Neuronal stem cell (in vitro differentiated cells): ENCODE results near the gene PHF14.

Source experiments
- DNase-seq: peaks from one replicate; pipeline ENCODE4 v3.0.0-alpha.2; 2013; ENCODE audit warnings: low spot score
- H2AFZ ChIP-seq: one replicate; pipeline ENCODE4 v1.6.1; 2013; ENCODE audit warnings: mild to moderate bottlenecking, low read length, inconsistent platforms
- H2AK5ac ChIP-seq: 2 replicates; pipeline ENCODE4 v1.6.1; 2013; ENCODE audit warnings: low read depth, mild to moderate bottlenecking, inconsistent platforms, low read length, moderate library complexity, mixed read lengths
- H2BK120ac ChIP-seq: 2 replicates; pipeline ENCODE4 v1.6.1; 2013; ENCODE audit warnings: low read depth, mild to moderate bottlenecking, inconsistent platforms, low read length, moderate library complexity, mixed read lengths
- H2BK12ac ChIP-seq: one replicate; pipeline ENCODE4 v1.6.1; 2013; ENCODE audit warnings: low read length, inconsistent platforms
- H2BK15ac ChIP-seq: 2 replicates; pipeline ENCODE4 v1.6.1; 2013; ENCODE audit warnings: mild to moderate bottlenecking, low read length, inconsistent platforms, mixed read lengths
- H2BK5ac ChIP-seq: one replicate; pipeline ENCODE4 v1.6.1; 2013; ENCODE audit warnings: inconsistent platforms, mild to moderate bottlenecking, low read length, moderate library complexity
- H3K14ac ChIP-seq: one replicate; pipeline ENCODE4 v1.6.1; 2013; ENCODE audit warnings: low read length, inconsistent platforms
- H3K18ac ChIP-seq: 2 replicates; pipeline ENCODE4 v1.6.1; 2013; ENCODE audit warnings: low read length, inconsistent platforms
- H3K23ac ChIP-seq: 2 replicates; pipeline ENCODE4 v1.6.1; 2013; ENCODE audit warnings: low read depth, mild to moderate bottlenecking, mixed read lengths, low read length, inconsistent platforms; ENCODE audit not compliant: poor library complexity
- H3K27ac ChIP-seq: replicated peaks from 3 replicates; pipeline ENCODE4 v1.5.1; 2013; ENCODE audit warnings: low read length, inconsistent platforms
- H3K27me3 ChIP-seq, 3 experiments: 2 replicates each; pipeline ENCODE4 v1.6.1; 2013; ENCODE audit warnings: low read length in 3 of 3, mild to moderate bottlenecking in 2 of 3, inconsistent platforms in 1 of 3, low read depth in 1 of 3, mixed read lengths in 1 of 3, moderate library complexity in 1 of 3; ENCODE audit not compliant: control insufficient read depth in 3 of 3, insufficient read depth in 3 of 3
- H3K36me3 ChIP-seq, 2 donors: replicated peaks in 1 of 2; 2 replicates each; pipeline ENCODE4 v1.6.1; 2013; ENCODE audit warnings: low read length in 2 of 2; ENCODE audit not compliant: control insufficient read depth in 2 of 2, insufficient read depth in 2 of 2
- H3K4ac ChIP-seq: 2 replicates; pipeline ENCODE4 v1.6.1; 2013; ENCODE audit warnings: inconsistent platforms, mild to moderate bottlenecking, low read length, moderate library complexity
- H3K4me1 ChIP-seq, 2 donors: 1 replicate in 1 of 2; 2 replicates in 1 of 2; pipeline ENCODE4 v1.6.1; 2013; ENCODE audit warnings: low read length in 2 of 2, low read depth in 1 of 2; ENCODE audit not compliant: control insufficient read depth in 2 of 2, insufficient read depth in 1 of 2
- H3K4me2 ChIP-seq: one replicate; pipeline ENCODE4 v1.6.1; 2013; ENCODE audit warnings: mild to moderate bottlenecking, low read length, inconsistent platforms; ENCODE audit not compliant: insufficient read depth, poor library complexity, severe bottlenecking
- H3K4me3 ChIP-seq, 2 donors: 2 replicates each; pipeline ENCODE4 v1.5.1; 2013; ENCODE audit warnings: low read length in 2 of 2, mild to moderate bottlenecking in 2 of 2, inconsistent platforms in 1 of 2, moderate library complexity in 1 of 2
- H3K79me1 ChIP-seq: one replicate; pipeline ENCODE4 v1.6.1; 2013; ENCODE audit warnings: low read depth, mild to moderate bottlenecking, inconsistent platforms, low read length, moderate library complexity
- H3K9ac ChIP-seq: one replicate; pipeline ENCODE4 v1.6.1; 2013; ENCODE audit warnings: mild to moderate bottlenecking, low read depth, low read length, inconsistent platforms; ENCODE audit not compliant: poor library complexity
- H3K9me3 ChIP-seq, 2 donors: replicated peaks in 1 of 2; 2 replicates each; pipeline versions ENCODE3 to v1.6.1; 2013; ENCODE audit warnings: low read length in 2 of 2, mild to moderate bottlenecking in 2 of 2, inconsistent platforms in 1 of 2, low read depth in 1 of 2, mixed read lengths in 1 of 2, moderate library complexity in 1 of 2; ENCODE audit not compliant: control insufficient read depth in 2 of 2, insufficient read depth in 1 of 2
- H4K8ac ChIP-seq: one replicate; pipeline ENCODE4 v1.6.1; 2013; ENCODE audit warnings: low read depth, mild to moderate bottlenecking, inconsistent platforms, low read length, moderate library complexity
- H4K91ac ChIP-seq: one replicate; pipeline ENCODE4 v1.6.1; 2013; ENCODE audit warnings: low read length, low read depth, mild to moderate bottlenecking, inconsistent platforms; ENCODE audit not compliant: poor library complexity
- WGBS, 2 donors: extraction: QIAGEN DNeasy Blood & Tissue Kit; methylation state at CpG; one replicate each; pipeline ENCODE4 v1.1.7; 2013; ENCODE audit warnings: missing lambda C conversion rate in 2 of 2, mixed read lengths in 1 of 2; ENCODE audit not compliant: insufficient read length in 2 of 2, insufficient replicate concordance in 1 of 2; ENCODE audit errors: extremely low coverage in 2 of 2; 5-methylcytosine and 5-hydroxymethylcytosine counted together

PHF14 gene

GRCh38 chr7:11213266-11213665, 239.6 kb downstream of the PHF14 start:
- Histone ChIP-seq H3K14ac (no peak overlapping the region), H2AFZ (no peak overlapping the region), H3K36me3 (no peaks in the 10 kb centered on the region), H3K4me1 (no peaks in the 10 kb centered on the region), H3K9me3 (no peaks in the 10 kb centered on the region), H3K4me2 (no peak overlapping the region), H2BK5ac (no peak overlapping the region), H3K27ac (no peak overlapping the region), H2AK5ac (no peak overlapping the region), H3K4me3 (no peak overlapping the region), H3K79me1 (no peaks in the 10 kb centered on the region), H3K9ac (no peak overlapping the region), H2BK15ac (no peak overlapping the region), H4K8ac (no peak overlapping the region), H3K4ac (no peak overlapping the region), H2BK120ac (no peak overlapping the region), H2BK12ac (no peak overlapping the region), H3K27me3 (no peaks in the 10 kb centered on the region), H3K23ac (no peak overlapping the region), H4K91ac (no peak overlapping the region), H3K18ac (no peak overlapping the region)
- no CpG with 5 or more reads among the region's 1 CpG for WGBS, 2 donors
- DNase-seq, result no peak

DNA sequence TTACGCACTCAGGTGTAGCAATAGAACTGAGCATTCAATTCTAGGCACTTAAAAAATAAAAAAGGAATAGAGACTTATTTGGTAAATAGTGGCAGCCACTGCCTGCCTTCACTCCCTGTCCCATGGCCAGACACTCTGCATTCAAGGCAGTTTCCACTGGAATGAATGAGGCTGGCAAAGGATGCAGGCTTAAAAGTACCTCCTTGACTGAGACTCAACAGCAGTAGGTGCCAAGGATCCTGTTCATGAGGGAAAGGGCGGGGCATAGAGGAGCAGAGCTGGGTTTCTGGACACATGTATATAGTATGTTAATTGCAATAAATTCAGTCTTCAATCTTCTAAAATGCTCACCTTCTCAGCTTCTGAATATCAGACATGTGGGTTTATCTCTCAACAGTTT, 242.6 kb downstream of the PHF14 start:
- H3K23ac ChIP-seq, result no peak overlapping the region
- no peak overlapping the region for H3K4me3 ChIP-seq
- no peaks in the 10 kb centered on the region for H3K36me3 ChIP-seq
- H3K4ac ChIP-seq, result no peak overlapping the region
- H2BK15ac ChIP-seq, result no peak overlapping the region
- no peaks in the 10 kb centered on the region for H3K79me1 ChIP-seq
- no peak overlapping the region for H2BK12ac ChIP-seq
- no peak overlapping the region for H4K91ac ChIP-seq
- WGBS, 2 donors, result no CpG with 5 or more reads among the region's 2 CpGs
- peak overlapping the region; percentile 42 for H3K18ac ChIP-seq
- no peaks in the 10 kb centered on the region for H3K4me1 ChIP-seq
- DNase-seq, result no peak
- H3K27me3 ChIP-seq, result no peaks in the 10 kb centered on the region
- no peak overlapping the region for H3K14ac ChIP-seq
- H2AK5ac ChIP-seq, result no peak overlapping the region
- H3K4me2 ChIP-seq, result no peak overlapping the region
- no peak overlapping the region for H2BK5ac ChIP-seq
- no peak overlapping the region for H2AFZ ChIP-seq
- no peak overlapping the region for H3K9ac ChIP-seq
- H3K27ac ChIP-seq, result no peak overlapping the region
- no peak overlapping the region for H4K8ac ChIP-seq
- no peak overlapping the region for H2BK120ac ChIP-seq
- H3K9me3 ChIP-seq, result peaks cover 0 to 3% of the 10 kb centered on the region in 2 donors

- Histone ChIP-seq H3K23ac (no peak overlapping the region), H3K4me2 (no peak overlapping the region)
- no CpG with 5 or more reads among the region's 6 CpGs for WGBS, 2 donors
These were observed 244.3 kb downstream of the PHF14 start for GRCh38 chr7:11217848-11218565.

More at GRCh38 chr7:11217848-11218565, 244.3 kb downstream of the PHF14 start:
- Histone ChIP-seq H3K79me1 (no peaks in the 10 kb centered on the region), H2BK12ac (no peak overlapping the region), H4K91ac (no peak overlapping the region), H3K4me1 (no peaks in the 10 kb centered on the region), H3K4ac (no peak overlapping the region), H2AK5ac (no peak overlapping the region), H2BK15ac (no peak overlapping the region), H3K27ac (no peak overlapping the region), H3K27me3 (no peaks in the 10 kb centered on the region), H3K9ac (no peak overlapping the region), H3K18ac (no peak overlapping the region), H2BK120ac (no peak overlapping the region), H3K9me3 (peaks cover 0 to 3% of the 10 kb centered on the region in 2 donors), H2BK5ac (no peak overlapping the region), H4K8ac (no peak overlapping the region), H3K4me3 (no peak overlapping the region), H3K14ac (no peak overlapping the region), H3K36me3 (no peaks in the 10 kb centered on the region), H2AFZ (no peak overlapping the region)
- no peak for DNase-seq
